Measurements from ENCODE around the gene BABAM2. TPM values are rescaled to one million over a fixed set of nuclear protein-coding genes. Genes with fewer than 3 reads are reported as not detected.

The BABAM2 gene
- total and polyA plus RNA-seq, 4 donors, result 9.9 to 17.0 (median 13.9) TPM

- no peaks in the 10 kb centered on the region for H3K36me3 ChIP-seq (ENCODE audit: control insufficient read depth in 4 of 4, insufficient read depth in 3 of 4, low read depth in 1 of 4, low read length in 3 of 4)
- no peak overlapping the region for H3K27ac ChIP-seq (ENCODE audit: low read depth in 1 of 2, low read length in 2 of 2)
- H3K27me3 ChIP-seq (ENCODE audit: control insufficient read depth in 4 of 4, insufficient read depth in 4 of 4, low read length in 3 of 4), result no peaks in the 10 kb centered on the region
- no peaks in the 10 kb centered on the region for H3K9me3 ChIP-seq (ENCODE audit: control insufficient read depth in 4 of 4, low read length in 3 of 4)
- whole genome bisulfite sequencing, result 90% methylated on average over 1 of the region's 1 CpG
- TF ChIP-seq RXRA (IDR thresholded peaks at IDR 0.05) (no peak), JUND (IDR thresholded peaks at IDR 0.05) (no peak), CTCF (IDR thresholded peaks at IDR 0.05; ENCODE audit: low read depth, low read length, missing input control) (no peak), NR2F2 (IDR thresholded peaks at IDR 0.05) (no peak), HNF4G (IDR thresholded peaks at IDR 0.05) (no peak), MAX (IDR thresholded peaks at IDR 0.05) (no peak), FOXA2 (IDR thresholded peaks at IDR 0.05) (no peak), RAD21 (IDR thresholded peaks at IDR 0.05) (no peak), SP1 (IDR thresholded peaks at IDR 0.05) (no peak), ZBTB33 (IDR thresholded peaks at IDR 0.05) (no peak), REST (IDR thresholded peaks at IDR 0.05) (no peak)
- no peak for DNase-seq (ENCODE audit: low spot score)
- peaks cover 4 to 12% (median 6%) of the 10 kb centered on the region in 4 donors for H3K4me1 ChIP-seq (ENCODE audit: control insufficient read depth in 4 of 4, insufficient read depth in 4 of 4, low read length in 3 of 4)
- H3K4me3 ChIP-seq (ENCODE audit: low read depth in 1 of 3, low read length in 3 of 3), result no peak overlapping the region
- no peak overlapping the region for H3K9ac ChIP-seq (ENCODE audit: low read depth in 1 of 2, low read length in 2 of 2)
Measured at GRCh38 chr2:28228434-28228995, 338.0 kb downstream of the BABAM2 start.

GRCh38 chr2:28231110-28231631, 340.6 kb downstream of the BABAM2 start:
- H3K27me3 ChIP-seq (ENCODE audit: control insufficient read depth in 4 of 4, insufficient read depth in 4 of 4, low read length in 3 of 4), result no peaks in the 10 kb centered on the region
- 87% methylated on average over 4 of the region's 4 CpGs for WGBS
- no peaks in the 10 kb centered on the region for H3K9me3 ChIP-seq (ENCODE audit: control insufficient read depth in 4 of 4, low read length in 3 of 4)
- no peaks in the 10 kb centered on the region for H3K36me3 ChIP-seq (ENCODE audit: control insufficient read depth in 4 of 4, insufficient read depth in 3 of 4, low read depth in 1 of 4, low read length in 3 of 4)
- no peak overlapping the region for H3K4me3 ChIP-seq (ENCODE audit: low read depth in 1 of 3, low read length in 3 of 3)
- H3K9ac ChIP-seq (ENCODE audit: low read depth in 1 of 2, low read length in 2 of 2), result no peak overlapping the region
- H3K27ac ChIP-seq (ENCODE audit: low read depth in 1 of 2, low read length in 2 of 2), result no peak overlapping the region
- no peak for DNase-seq (ENCODE audit: low spot score)
- peaks cover 4 to 16% (median 6%) of the 10 kb centered on the region in 4 donors for H3K4me1 ChIP-seq (ENCODE audit: control insufficient read depth in 4 of 4, insufficient read depth in 4 of 4, low read length in 3 of 4)
- TF ChIP-seq ATF3 (IDR thresholded peaks at IDR 0.05) (no peak), CTCF (IDR thresholded peaks at IDR 0.05; ENCODE audit: low read depth, low read length, missing input control) (no peak), TAF1 (conservative IDR thresholded peaks at IDR 0.05) (no peak), ZBTB33 (IDR thresholded peaks at IDR 0.05) (no peak), RXRA (IDR thresholded peaks at IDR 0.05) (no peak), YY1 (IDR thresholded peaks at IDR 0.05) (no peak), SP1 (IDR thresholded peaks at IDR 0.05) (no peak), GABPA (IDR thresholded peaks at IDR 0.05 in 1 of 2, conservative IDR thresholded peaks at IDR 0.05 in 1 of 2) (no peak)

All from liver (tissue), 9 donors.